ENCODE data around the gene PRR29. TPM values are rescaled to one million over a fixed set of nuclear protein-coding genes. Genes with fewer than 3 reads are reported as not detected.
"Not testable (repeated sequence)": the region's sequence is repeated elsewhere in the genome, so short reads cannot be mapped to it uniquely, and the experiment has no call there.

The PRR29 gene
- total and polyA plus RNA-seq, 2 donors (not counting 1 experiment from before 2014, with no cell fraction given) = 0.02 to 0.17 TPM

DNA sequence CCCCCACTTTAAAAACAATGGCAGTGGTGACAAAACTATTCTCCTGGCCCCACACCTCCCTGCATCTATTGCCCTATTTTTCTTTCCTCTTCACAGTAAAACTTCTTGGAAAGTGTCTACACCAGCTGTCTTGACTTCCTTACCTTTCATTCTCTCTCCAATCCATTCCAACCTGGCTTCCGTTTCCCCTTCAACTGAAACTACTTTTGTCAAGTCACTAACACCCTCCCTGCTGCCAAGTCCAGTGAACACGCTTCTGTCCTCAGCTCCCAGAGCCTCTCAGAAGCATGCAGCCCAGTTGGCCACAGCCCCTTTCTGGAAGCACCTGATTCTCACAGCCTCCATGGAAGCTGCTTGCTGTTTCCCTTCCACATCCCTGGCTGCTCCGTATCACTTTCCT is 21.4 kb upstream of the PRR29 start:
- TF ChIP-seq EZH2 (IDR thresholded peaks at IDR 0.05; ENCODE audit: low read length, missing control alignments) = no peak
- TF ChIP-seq, protein P1, sequence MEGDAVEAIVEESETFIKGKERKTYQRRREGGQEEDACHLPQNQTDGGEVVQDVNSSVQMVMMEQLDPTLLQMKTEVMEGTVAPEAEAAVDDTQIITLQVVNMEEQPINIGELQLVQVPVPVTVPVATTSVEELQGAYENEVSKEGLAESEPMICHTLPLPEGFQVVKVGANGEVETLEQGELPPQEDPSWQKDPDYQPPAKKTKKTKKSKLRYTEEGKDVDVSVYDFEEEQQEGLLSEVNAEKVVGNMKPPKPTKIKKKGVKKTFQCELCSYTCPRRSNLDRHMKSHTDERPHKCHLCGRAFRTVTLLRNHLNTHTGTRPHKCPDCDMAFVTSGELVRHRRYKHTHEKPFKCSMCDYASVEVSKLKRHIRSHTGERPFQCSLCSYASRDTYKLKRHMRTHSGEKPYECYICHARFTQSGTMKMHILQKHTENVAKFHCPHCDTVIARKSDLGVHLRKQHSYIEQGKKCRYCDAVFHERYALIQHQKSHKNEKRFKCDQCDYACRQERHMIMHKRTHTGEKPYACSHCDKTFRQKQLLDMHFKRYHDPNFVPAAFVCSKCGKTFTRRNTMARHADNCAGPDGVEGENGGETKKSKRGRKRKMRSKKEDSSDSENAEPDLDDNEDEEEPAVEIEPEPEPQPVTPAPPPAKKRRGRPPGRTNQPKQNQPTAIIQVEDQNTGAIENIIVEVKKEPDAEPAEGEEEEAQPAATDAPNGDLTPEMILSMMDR (conservative IDR thresholded peaks at IDR 0.05 in 1 of 2, IDR thresholded peaks at IDR 0.05 in 1 of 2; ENCODE audit: low read depth in 1 of 2, low read length in 2 of 2) = no peak
- H3K27me3 ChIP-seq (ENCODE audit: control insufficient read depth, insufficient read depth, low read length) = no peaks in the 10 kb centered on the region
- no peak overlapping the region for H3K4me3 ChIP-seq (replicated peaks in 1 of 4; ENCODE audit: control extremely low read depth in 1 of 4, insufficient read depth in 1 of 4, low read depth in 3 of 4, low read length in 4 of 4)
- no peak overlapping the region for H3K27ac ChIP-seq (ENCODE audit: insufficient read depth, low read length)
- H3K9ac ChIP-seq (ENCODE audit: insufficient read depth, low read length) = no peak overlapping the region
- H2AFZ ChIP-seq (ENCODE audit: low read length) = no peak overlapping the region
- H3K4me1 ChIP-seq (ENCODE audit: control insufficient read depth, extremely low read depth, insufficient read depth, low read length) = peaks cover 9% of the 10 kb centered on the region
- H4K20me1 ChIP-seq (ENCODE audit: control insufficient read depth, extremely low read depth, insufficient read depth, low read length) = no peaks in the 10 kb centered on the region
- no peak for DNase-seq (ENCODE audit: low read depth in 2 of 2)
- no peak overlapping the region for H3K4me2 ChIP-seq (ENCODE audit: extremely low read depth, insufficient read depth, low read length)
- no peaks in the 10 kb centered on the region for H3K9me3 ChIP-seq (ENCODE audit: control insufficient read depth, insufficient read depth, low read depth, low read length)
- H3K79me2 ChIP-seq (ENCODE audit: control insufficient read depth, insufficient read depth, low read length) = no peaks in the 10 kb centered on the region
- H3K36me3 ChIP-seq (ENCODE audit: control insufficient read depth, insufficient read depth, low read length) = no peaks in the 10 kb centered on the region

DNA sequence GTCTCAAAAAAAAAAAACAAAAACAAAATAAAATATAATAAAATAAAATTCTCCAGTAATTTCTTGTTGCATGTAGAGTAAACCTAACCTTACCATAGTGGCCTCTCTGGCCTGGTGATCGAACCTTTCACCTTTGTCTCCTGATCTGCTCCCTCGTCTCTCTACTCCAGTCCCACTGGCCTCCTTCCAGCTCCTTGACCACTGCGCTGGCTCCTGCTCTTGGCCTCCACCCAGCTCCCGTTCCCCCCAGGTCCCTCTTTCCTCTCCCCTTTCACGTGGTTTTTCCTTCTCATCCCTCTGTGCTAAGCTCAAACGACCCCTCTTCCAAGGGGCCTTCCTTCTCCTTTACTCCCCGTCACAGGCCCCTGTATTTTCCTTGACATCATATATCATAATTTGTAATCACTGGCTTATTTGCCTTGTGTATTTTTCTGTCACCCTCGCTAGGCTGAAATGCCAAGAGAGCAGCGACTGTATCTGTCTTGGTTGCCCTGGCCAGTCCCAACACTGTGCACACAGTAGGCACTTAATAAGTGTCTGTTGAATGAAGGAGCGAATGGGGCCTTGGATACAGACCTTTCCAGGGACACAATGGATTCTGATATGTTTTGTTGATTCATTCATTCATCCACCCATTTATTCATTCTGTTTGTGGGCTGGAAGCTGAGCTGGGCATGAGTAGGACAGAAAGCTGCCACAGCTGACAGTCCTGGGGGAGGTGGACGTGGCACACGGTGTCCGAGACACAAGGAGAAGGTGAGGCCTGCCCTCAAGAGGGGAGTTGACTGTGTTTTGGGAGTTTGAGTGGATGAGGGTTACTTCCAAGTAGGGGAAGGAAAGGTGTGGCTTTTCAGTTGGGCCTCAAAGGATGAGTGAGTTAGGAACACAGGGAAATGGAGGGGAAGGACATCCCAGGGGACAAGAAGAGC is 19.6 kb upstream of the PRR29 start:
- H3K4me3 ChIP-seq (replicated peaks in 1 of 4; ENCODE audit: control extremely low read depth in 1 of 4, insufficient read depth in 1 of 4, low read depth in 3 of 4, low read length in 4 of 4) = no peak overlapping the region
- no peak for TF ChIP-seq EZH2 (IDR thresholded peaks at IDR 0.05; ENCODE audit: low read length, missing control alignments)
- TF ChIP-seq, protein P1 (conservative IDR thresholded peaks at IDR 0.05 in 1 of 2, IDR thresholded peaks at IDR 0.05 in 1 of 2; ENCODE audit: low read depth in 1 of 2, low read length in 2 of 2) = no peak
- no peak overlapping the region for H3K4me2 ChIP-seq (ENCODE audit: extremely low read depth, insufficient read depth, low read length)
- no peak for DNase-seq (ENCODE audit: low read depth in 2 of 2)
- H3K4me1 ChIP-seq (ENCODE audit: control insufficient read depth, extremely low read depth, insufficient read depth, low read length) = peaks cover 9% of the 10 kb centered on the region
- no peaks in the 10 kb centered on the region for H3K9me3 ChIP-seq (ENCODE audit: control insufficient read depth, insufficient read depth, low read depth, low read length)
- no peaks in the 10 kb centered on the region for H3K79me2 ChIP-seq (ENCODE audit: control insufficient read depth, insufficient read depth, low read length)
- no peak overlapping the region for H3K27ac ChIP-seq (ENCODE audit: insufficient read depth, low read length)
- H4K20me1 ChIP-seq (ENCODE audit: control insufficient read depth, extremely low read depth, insufficient read depth, low read length) = no peaks in the 10 kb centered on the region
- no peak overlapping the region for H2AFZ ChIP-seq (ENCODE audit: low read length)
- H3K9ac ChIP-seq (ENCODE audit: insufficient read depth, low read length) = no peak overlapping the region
- no peaks in the 10 kb centered on the region for H3K27me3 ChIP-seq (ENCODE audit: control insufficient read depth, insufficient read depth, low read length)
- no peaks in the 10 kb centered on the region for H3K36me3 ChIP-seq (ENCODE audit: control insufficient read depth, insufficient read depth, low read length)

DNA sequence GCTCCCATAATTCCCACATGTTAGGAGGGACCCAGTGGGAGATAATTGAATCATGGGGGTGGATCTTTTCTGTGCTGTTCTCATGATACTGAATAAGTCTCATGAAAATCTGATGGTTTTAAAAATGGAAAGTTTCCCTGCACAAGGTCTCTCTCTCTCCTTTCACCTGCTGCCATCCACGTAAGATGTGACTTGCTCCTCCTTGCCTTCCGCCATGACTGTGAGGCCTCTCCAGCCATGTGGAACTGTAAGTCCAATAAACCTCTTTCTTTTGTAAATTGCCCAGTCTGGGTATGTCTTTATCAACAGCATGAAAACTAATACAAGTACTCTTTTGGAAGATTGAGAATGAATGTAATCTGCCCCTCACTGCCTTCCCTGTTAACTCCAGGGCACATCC is 15.5 kb upstream of the PRR29 start:
- not testable (repeated sequence) for H2AFZ ChIP-seq (ENCODE audit: low read length); H3K9ac ChIP-seq (ENCODE audit: insufficient read depth, low read length); H3K36me3 ChIP-seq (ENCODE audit: control insufficient read depth, insufficient read depth, low read length); H3K9me3 ChIP-seq (ENCODE audit: control insufficient read depth, insufficient read depth, low read depth, low read length); H3K27me3 ChIP-seq (ENCODE audit: control insufficient read depth, insufficient read depth, low read length); H3K27ac ChIP-seq (ENCODE audit: insufficient read depth, low read length); H3K4me2 ChIP-seq (ENCODE audit: extremely low read depth, insufficient read depth, low read length); DNase-seq (ENCODE audit: low read depth in 2 of 2); H3K4me1 ChIP-seq (ENCODE audit: control insufficient read depth, extremely low read depth, insufficient read depth, low read length); H3K79me2 ChIP-seq (ENCODE audit: control insufficient read depth, insufficient read depth, low read length); H3K4me3 ChIP-seq (replicated peaks in 1 of 4; ENCODE audit: control extremely low read depth in 1 of 4, insufficient read depth in 1 of 4, low read depth in 3 of 4, low read length in 4 of 4); H4K20me1 ChIP-seq (ENCODE audit: control insufficient read depth, extremely low read depth, insufficient read depth, low read length)

All from fibroblast of lung (primary cell).